AG04449 (cell line): ENCODE data around the gene PIGX.

Experiments
- CTCF ChIA-PET: fragments of 350-600 bp; formaldehyde crosslinking; extraction: SDS; loops from one replicate; lab custom pipeline; 2021; ENCODE audit warnings: antibody characterized with exemption; lab: Yijun Ruan, JAX
- POLR2A ChIA-PET: fragments of 400-600, 350-600 bp; formaldehyde crosslinking; extraction: SDS; loops from one replicate; lab custom pipeline; 2020; ENCODE audit warnings: antibody characterized with exemption, inconsistent platforms; lab: Yijun Ruan, JAX
- DNase-seq: peaks from one replicate; pipeline ENCODE4 v3.0.0-alpha.2; 2010; ENCODE audit warnings: low read depth, low spot score
- H3K4me3 ChIP-seq: 2 replicates; pipeline ENCODE4 v1.5.1; 2011; ENCODE audit warnings: low read depth, mild to moderate bottlenecking, control low read depth, low read length
- CTCF ChIP-seq: IDR thresholded peaks from one replicate; pipeline ENCODE4 v1.5.1; 2011; ENCODE audit warnings: mild to moderate bottlenecking, moderate library complexity, low read length, control low read depth, inconsistent platforms; ENCODE audit not compliant: insufficient read depth; ENCODE audit errors: missing control alignments

Gene PIGX

GRCh38 chr3:196673632-196674031 is 38.5 kb upstream of the PIGX start:
- no peak overlapping the region for H3K4me3 ChIP-seq
- DNase-seq = no peak
- CTCF ChIA-PET = interaction anchor here (2.5 to 5.4 kb wide), 2 partner anchors 11 to 65 kb away, joined by 16 to 32 read pairs; no protein-coding TSS in a partner anchor
- TF ChIP-seq CTCF = no peak
- POLR2A ChIA-PET = no interaction called here

- DNase-seq = no peak
- ChIA-PET CTCF (interaction anchor here (0.9 to 5.4 kb wide), 9 partner anchors 8 to 149 kb away, joined by 3 to 32 read pairs (median 5); no protein-coding TSS in a partner anchor), POLR2A (no interaction called here)
- no peak overlapping the region for H3K4me3 ChIP-seq
- TF ChIP-seq CTCF = no peak
These were observed 34.8 kb upstream of the PIGX start for GRCh38 chr3:196677353-196677752.

DNA sequence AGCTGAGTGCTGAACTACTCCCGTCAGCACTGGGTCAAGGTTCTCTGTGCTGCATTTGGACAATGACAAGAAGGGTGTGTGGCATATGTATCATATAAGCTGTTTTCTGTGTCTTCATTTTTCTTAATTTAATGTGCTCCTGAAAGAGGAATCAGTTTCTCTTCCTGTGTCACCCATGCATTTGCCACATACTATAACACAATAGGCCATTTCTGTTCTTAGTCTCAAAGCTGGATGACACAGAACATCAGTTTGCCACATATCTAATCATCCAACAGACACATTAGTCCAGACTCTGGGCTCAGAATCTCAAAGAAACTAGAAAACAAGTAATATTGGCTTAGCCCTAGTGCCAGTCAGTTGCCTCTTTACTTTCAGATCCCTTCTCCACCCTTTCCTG is 34.2 kb upstream of the PIGX start:
- no peak for DNase-seq
- ChIA-PET POLR2A (no interaction called here), CTCF (interaction anchor here (0.6 to 5.4 kb wide), 7 partner anchors 8 to 149 kb away, joined by 3 to 32 read pairs (median 5); no protein-coding TSS in a partner anchor)
- TF ChIP-seq CTCF = no peak
- no peak overlapping the region for H3K4me3 ChIP-seq

- no peak for DNase-seq
- TF ChIP-seq CTCF = peak; percentile 66
- H3K4me3 ChIP-seq = no peak overlapping the region
- CTCF ChIA-PET = interaction anchor here (0.5 to 11.5 kb wide), 39 partner anchors 8 to 431 kb away, joined by 3 to 421 read pairs (median 5); partner anchors contain the start of genes CEP19 and PIGX
- POLR2A ChIA-PET = no interaction called here
These were observed 27.4 kb upstream of the PIGX start for GRCh38 chr3:196684548-196685407.

- CTCF ChIA-PET = interaction anchor here (0.6 to 11.5 kb wide), 14 partner anchors 7 to 434 kb away, joined by 3 to 421 read pairs (median 10); partner anchors contain the start of genes CEP19 and PIGX
- DNase-seq = no peak
- no peak for TF ChIP-seq CTCF
- POLR2A ChIA-PET = no interaction called here
- no peak overlapping the region for H3K4me3 ChIP-seq
These were observed 25.7 kb upstream of the PIGX start for GRCh38 chr3:196686436-196686835.

DNA sequence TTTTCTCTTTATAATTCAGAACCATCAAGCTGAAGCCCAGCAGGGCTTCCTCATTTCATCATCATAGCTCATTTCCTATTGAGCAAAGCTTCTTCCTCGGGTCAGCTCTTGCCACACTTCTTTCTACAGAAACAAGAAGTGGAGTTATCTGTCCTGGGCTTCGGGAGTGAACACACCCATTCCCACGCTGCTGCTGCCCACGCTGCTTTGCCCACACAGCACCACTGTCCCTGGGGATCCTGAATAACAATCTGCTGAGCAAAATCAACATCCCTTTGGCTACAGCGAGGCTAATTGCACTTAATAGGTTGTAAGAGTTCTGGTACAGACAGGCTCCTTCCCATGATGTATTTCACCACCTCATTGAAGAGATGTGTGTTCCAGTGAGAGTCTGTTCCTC is 23.8 kb upstream of the PIGX start:
- no peak overlapping the region; the same call in 1 of the 2 replicates for H3K4me3 ChIP-seq
- CTCF ChIA-PET = interaction anchor here (0.6 to 11.5 kb wide), 11 partner anchors 11 to 447 kb away, joined by 3 to 421 read pairs (median 4); no protein-coding TSS in a partner anchor
- no peak for TF ChIP-seq CTCF
- peak; percentile 46 for DNase-seq
- POLR2A ChIA-PET = interaction anchor here (0.6 kb wide), 1 partner anchor 99 kb away, joined by 3 read pairs; no protein-coding TSS in a partner anchor
